Suprapubic skin (tissue), 4 donors: ENCODE data around the gene LCN15. TPM values are rescaled to one million over a fixed set of nuclear protein-coding genes. Genes with fewer than 3 reads are reported as not detected.
"Not testable (repeated sequence)": the region's sequence is repeated elsewhere in the genome, so short reads cannot be mapped to it uniquely, and the experiment has no call there.

ENCODE experiments used
- DNase-seq, 2 donors: peaks; one replicate each; pipeline ENCODE4 v3.0.0-alpha.2; 2019; ENCODE audit warnings: low spot score in 2 of 2
- H3K27ac ChIP-seq: fragments of 200-600 bp; sonication (generic); one replicate; pipeline ENCODE4 v1.5.1; 2019
- H3K27me3 ChIP-seq: fragments of 200-600 bp; sonication (generic); one replicate; pipeline ENCODE4 v1.5.1; 2019
- H3K36me3 ChIP-seq: fragments of 200-600 bp; sonication (generic); one replicate; pipeline ENCODE4 v1.5.1; 2019
- H3K4me1 ChIP-seq: fragments of 200-600 bp; sonication (generic); one replicate; pipeline ENCODE4 v1.5.1; 2019
- H3K4me3 ChIP-seq: fragments of 200-600 bp; sonication (generic); one replicate; pipeline ENCODE4 v1.5.1; 2019; ENCODE audit warnings: mild to moderate bottlenecking
- H3K9me3 ChIP-seq: fragments of 200-600 bp; sonication (generic); one replicate; pipeline ENCODE4 v1.5.1; 2019
- CTCF ChIP-seq, 2 donors: fragments of 200-600 bp in 1 of 2; fragments of 450-650 bp in 1 of 2; sonication (generic) in 1 of 2; IDR thresholded peaks; one replicate each; pipeline ENCODE4 v1.5.1; 2016 to 2019; ENCODE audit warnings: antibody characterized with exemption in 2 of 2, mild to moderate bottlenecking in 1 of 2, moderate library complexity in 1 of 2
- EP300 ChIP-seq: sonication (generic); formaldehyde crosslinking; IDR thresholded peaks from one replicate; pipeline ENCODE4 v1.6.1; 2017; ENCODE audit warnings: antibody characterized with exemption
- POLR2A ChIP-seq, 2 donors: fragments of 450-650 bp; IDR thresholded peaks; one replicate each; pipeline ENCODE4 v1.6.1; 2017; ENCODE audit warnings: antibody characterized with exemption in 2 of 2, mild to moderate bottlenecking in 2 of 2, moderate library complexity in 2 of 2
- POLR2AphosphoS5 ChIP-seq, 3 donors: sonication (generic); formaldehyde crosslinking; IDR thresholded peaks; one replicate each; pipeline ENCODE4 v1.6.1; 2017; ENCODE audit warnings: antibody characterized with exemption in 3 of 3
- WGBS: methylation state at CpG from one replicate; pipeline ENCODE4 v1.1.5; 2018; 5-methylcytosine and 5-hydroxymethylcytosine counted together
- total RNA-seq, 4 donors: library from RNA; depleted of rRNA; stranded (reverse); fragments of >200 nt; gene quantifications; one replicate each; pipeline ENCODE4 v1.1.0, GENCODE V29; 2016

LCN15 gene
- total RNA-seq, 4 donors from 2014 or later, result 0.21 TPM; not detected in 3

GRCh38 chr9:136787690-136788400 is 23.5 kb upstream of the LCN15 start:
- Histone ChIP-seq H3K27me3 (no peaks in the 10 kb centered on the region), H3K4me1 (peaks cover 32% of the 10 kb centered on the region), H3K36me3 (no peaks in the 10 kb centered on the region), H3K27ac (no peak overlapping the region), H3K4me3 (no peak overlapping the region), H3K9me3 (no peaks in the 10 kb centered on the region)
- TF ChIP-seq POLR2A (IDR thresholded peaks at IDR 0.05) (no peak), EP300 (no peak), POLR2AphosphoS5 (IDR thresholded peaks at IDR 0.05) (no peak), CTCF (IDR thresholded peaks at IDR 0.05) (peak; percentile 70 to 89)
- WGBS, result 20% methylated on average over 17 of the region's 21 CpGs
- DNase-seq, result no peak

GRCh38 chr9:136786983-136787382 is 22.7 kb upstream of the LCN15 start:
- not testable (repeated sequence) for H3K9me3 ChIP-seq, DNase-seq, H3K36me3 ChIP-seq, H3K4me3 ChIP-seq, H3K27ac ChIP-seq, H3K27me3 ChIP-seq
- 36% methylated on average over 4 of the region's 4 CpGs for WGBS
- H3K4me1 ChIP-seq, result peaks cover 23% of the 10 kb centered on the region

GRCh38 chr9:136786451-136786850 is 22.1 kb upstream of the LCN15 start:
- H3K36me3 ChIP-seq, result no peaks in the 10 kb centered on the region
- H3K4me1 ChIP-seq, result peaks cover 18% of the 10 kb centered on the region
- H3K27me3 ChIP-seq, result no peaks in the 10 kb centered on the region
- no peak for DNase-seq
- 63% methylated on average over 10 of the region's 10 CpGs for WGBS
- no peak overlapping the region for H3K27ac ChIP-seq
- H3K4me3 ChIP-seq, result no peak overlapping the region
- H3K9me3 ChIP-seq, result no peaks in the 10 kb centered on the region
- TF ChIP-seq POLR2AphosphoS5 (IDR thresholded peaks at IDR 0.05) (no peak), EP300 (no peak), CTCF (IDR thresholded peaks at IDR 0.05) (no peak), POLR2A (IDR thresholded peaks at IDR 0.05) (no peak)

GRCh38 chr9:136785565-136786355 is 21.4 kb upstream of the LCN15 start:
- not testable (repeated sequence) for H3K27me3 ChIP-seq, H3K4me3 ChIP-seq, H3K9me3 ChIP-seq, DNase-seq, H3K36me3 ChIP-seq, H3K27ac ChIP-seq
- 84% methylated on average over 17 of the region's 23 CpGs for WGBS
- peaks cover 15% of the 10 kb centered on the region for H3K4me1 ChIP-seq

GRCh38 chr9:136784997-136785361 is 20.7 kb upstream of the LCN15 start:
- Histone ChIP-seq H3K36me3 (no peaks in the 10 kb centered on the region), H3K4me3 (no peak overlapping the region), H3K27me3 (no peaks in the 10 kb centered on the region), H3K27ac (no peak overlapping the region), H3K4me1 (peaks cover 9% of the 10 kb centered on the region), H3K9me3 (no peaks in the 10 kb centered on the region)
- 76% methylated on average over 6 of the region's 6 CpGs for WGBS
- DNase-seq, result no peak
- TF ChIP-seq POLR2A (IDR thresholded peaks at IDR 0.05) (no peak), EP300 (no peak), POLR2AphosphoS5 (IDR thresholded peaks at IDR 0.05) (no peak), CTCF (IDR thresholded peaks at IDR 0.05) (no peak)

- WGBS, result 36% methylated on average over 9 of the region's 9 CpGs
- H3K27me3 ChIP-seq, result no peaks in the 10 kb centered on the region
- no peaks in the 10 kb centered on the region for H3K9me3 ChIP-seq
- peaks cover 8% of the 10 kb centered on the region for H3K4me1 ChIP-seq
- H3K36me3 ChIP-seq, result no peaks in the 10 kb centered on the region
- TF ChIP-seq CTCF (IDR thresholded peaks at IDR 0.05) (peak in 1 of 2 donors; percentile 62), POLR2AphosphoS5 (IDR thresholded peaks at IDR 0.05) (no peak), POLR2A (IDR thresholded peaks at IDR 0.05) (no peak), EP300 (no peak)
- no peak for DNase-seq
- H3K27ac ChIP-seq, result no peak overlapping the region
- no peak overlapping the region for H3K4me3 ChIP-seq
These were observed 20.1 kb upstream of the LCN15 start for GRCh38 chr9:136784249-136784996.
